HepG2 (cell line): ENCODE measurements around the gene ELAPOR1. TPM values are rescaled to one million over a fixed set of nuclear protein-coding genes. Genes with fewer than 3 reads are reported as not detected.

Source experiments
- ETV5 ChIP-seq: IDR thresholded peaks from 2 replicates; pipeline ENCODE4 v1.6.1; 2018; ENCODE audit warnings: missing biosample characterization, missing genetic modification reagents, inconsistent platforms, borderline replicate concordance
- MIER3 ChIP-seq: IDR thresholded peaks from 2 replicates; pipeline ENCODE4 v1.6.1; 2016; ENCODE audit warnings: missing compliant biosample characterization, borderline replicate concordance
- PITX1 ChIP-seq: sonication (generic); formaldehyde crosslinking; IDR thresholded peaks from 2 replicates; pipeline ENCODE4 v1.5.1; 2020; ENCODE audit warnings: mild to moderate bottlenecking, missing genetic modification reagents
- SAP130 ChIP-seq: IDR thresholded peaks from 2 replicates; pipeline ENCODE4 v1.6.1; 2016; ENCODE audit warnings: low read depth
- SMAD3 ChIP-seq: sonication (generic); formaldehyde crosslinking; IDR thresholded peaks from 2 replicates; pipeline ENCODE4 v1.4.0; 2020; ENCODE audit warnings: missing genetic modification reagents
- ZBTB7B ChIP-seq: sonication (generic); formaldehyde crosslinking; IDR thresholded peaks from 2 replicates; pipeline ENCODE4 v1.4.0; 2020; ENCODE audit warnings: missing genetic modification reagents
- ZNF33B ChIP-seq: sonication (generic); formaldehyde crosslinking; IDR thresholded peaks from 2 replicates; pipeline ENCODE4 v1.5.1; 2020; ENCODE audit warnings: mild to moderate bottlenecking, missing genetic modification reagents
- polyA plus RNA-seq, 8 experiments: library from polyadenylated mRNA; depleted of rRNA in 3 of 8; stranded (reverse) in 7 of 8; unstranded in 1 of 8; fragments of >200 nt; fragmentation: Illumina TruSeq in 4 of 8; extraction: Trizol in 4 of 8; gene quantifications; 2 replicates each; pipeline versions ENCODE4 v1.2.1 to v1.2.3, GENCODE V29; 2011 to 2016; ENCODE audit warnings: low read depth in 4 of 8, missing spikeins in 1 of 8, mixed read lengths in 1 of 8; ENCODE audit not compliant: insufficient read depth in 1 of 8
- total RNA-seq, 5 experiments: library from RNA; depleted of rRNA; stranded (reverse); fragments of >200 nt; fragmentation: Illumina TruSeq; extraction: Trizol; gene quantifications; 2 replicates each; pipeline ENCODE4 v1.2.3, GENCODE V29; 2016; ENCODE audit warnings: low read depth in 1 of 5
- TF ChIP-seq, protein P1 (sequence below): sonication (generic); formaldehyde crosslinking; IDR thresholded peaks from 2 replicates; pipeline ENCODE4 v1.8.0; 2022; ENCODE audit warnings: missing genetic modification reagents, mild to moderate bottlenecking, inconsistent platforms, borderline replicate concordance
- TF ChIP-seq, protein P2 (sequence below): sonication (generic); formaldehyde crosslinking; conservative IDR thresholded peaks from 2 replicates; pipeline ENCODE4 v1.4.0; 2020; ENCODE audit warnings: mild to moderate bottlenecking, missing genetic modification reagents, moderate library complexity
- TF ChIP-seq, protein P3 (sequence below): IDR thresholded peaks from 2 replicates; pipeline ENCODE4 v1.4.0; 2020; ENCODE audit warnings: mild to moderate bottlenecking, missing genetic modification reagents
- TF ChIP-seq, protein P4 (sequence below): IDR thresholded peaks from 2 replicates; pipeline ENCODE4 v1.6.1; 2016
- TF ChIP-seq, protein P5 (sequence below), 2 experiments: fragments of 450-650 bp in 1 of 2; sonication (generic) in 1 of 2; formaldehyde crosslinking; IDR thresholded peaks; 2 replicates each; pipeline versions ENCODE4 v1.5.0 to v1.8.0; 2020 to 2022; ENCODE audit warnings: mild to moderate bottlenecking in 1 of 2, missing genetic modification reagents in 1 of 2
- TF ChIP-seq, protein P6 (sequence below): IDR thresholded peaks from 2 replicates; pipeline ENCODE4 v1.6.1; 2018; ENCODE audit warnings: missing genetic modification reagents, mild to moderate bottlenecking, missing compliant biosample characterization
- TF ChIP-seq, protein P7 (sequence below): IDR thresholded peaks from 2 replicates; pipeline ENCODE4 v1.6.1; 2016; ENCODE audit warnings: mild to moderate bottlenecking, missing biosample characterization, missing genetic modification reagents

The ELAPOR1 gene
- total and polyA plus RNA-seq, 2 of the 13 experiments (the other 11 are each of a cell fraction or from before 2014, with no cell fraction given), result 0.13 to 0.20 TPM

DNA sequence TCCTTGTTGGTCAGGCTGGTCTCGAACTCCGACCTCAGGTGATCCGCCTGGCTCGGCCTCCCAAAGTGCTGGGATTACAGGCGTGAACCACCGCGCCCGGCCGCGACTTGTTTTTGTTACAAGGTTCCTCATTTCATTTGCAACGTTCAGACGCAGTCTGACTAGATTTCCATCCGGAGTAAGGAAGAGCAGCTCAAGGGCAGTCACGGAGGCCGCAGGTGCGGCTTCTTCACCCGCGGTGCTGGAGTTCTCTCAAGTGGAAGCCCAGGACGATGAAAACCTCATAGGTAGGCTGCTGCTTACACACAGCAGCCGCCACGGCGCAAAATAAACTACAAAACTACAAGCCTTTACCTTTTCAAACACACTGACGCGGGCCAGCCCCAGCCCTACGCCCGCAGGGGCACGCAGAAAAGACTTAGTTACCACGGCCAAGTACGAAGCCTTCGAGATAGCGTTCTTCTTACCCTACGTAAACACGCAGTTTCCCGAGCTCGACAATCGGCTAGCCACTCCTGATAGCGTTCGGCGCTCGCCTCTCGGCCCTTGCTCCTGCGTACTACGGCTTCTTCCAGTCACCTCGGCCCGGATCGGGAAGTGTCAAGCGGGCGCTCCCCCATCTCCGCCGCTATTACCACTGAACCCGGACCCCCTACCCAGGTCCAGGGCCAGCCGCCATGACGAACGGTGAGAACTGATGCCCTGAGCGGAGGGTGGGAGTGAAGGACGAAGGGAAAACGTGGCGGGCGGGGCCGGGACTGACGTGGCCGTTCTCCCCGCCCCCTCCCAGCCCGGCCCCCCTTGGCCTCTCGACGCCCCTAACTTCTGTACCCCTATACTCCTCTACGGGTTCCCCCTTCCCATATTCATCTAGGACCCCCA is 23.5 kb upstream of the ELAPOR1 start, which contains the start of gene TMEM167B (continued):
- TF ChIP-seq, protein P1, sequence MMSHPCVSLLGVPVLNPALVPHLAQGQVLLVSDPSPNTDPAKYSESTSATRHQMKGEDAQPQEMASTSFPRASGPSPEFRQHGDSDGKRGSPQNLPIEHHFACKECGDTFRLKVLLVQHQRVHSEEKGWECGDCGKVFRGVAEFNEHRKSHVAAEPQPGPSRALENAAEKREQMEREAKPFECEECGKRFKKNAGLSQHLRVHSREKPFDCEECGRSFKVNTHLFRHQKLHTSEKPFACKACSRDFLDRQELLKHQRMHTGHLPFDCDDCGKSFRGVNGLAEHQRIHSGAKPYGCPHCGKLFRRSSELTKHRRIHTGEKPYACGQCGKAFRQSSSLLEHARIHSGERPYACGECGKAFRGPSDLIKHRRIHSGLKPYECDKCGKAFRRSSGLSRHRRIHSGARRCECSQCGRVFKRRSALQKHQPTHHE (CRISPR knock-in tag), result peak; percentile 87; the same call in 1 of the 2 replicates
- TF ChIP-seq PITX1 (CRISPR knock-in tag) (no peak; the same call in 1 of the 2 replicates), ZBTB7B (CRISPR knock-in tag) (peak; percentile 86), SMAD3 (peak; percentile 91; the same call in 1 of the 2 replicates), SAP130 (CRISPR knock-in tag) (peak; percentile 94), ZNF33B (CRISPR knock-in tag) (peak; percentile 62; the same call in 1 of the 2 replicates), ETV5 (CRISPR knock-in tag) (peak; percentile 67), MIER3 (CRISPR knock-in tag) (peak; percentile 75; the same call in 1 of the 2 replicates)
- TF ChIP-seq, protein P2, sequence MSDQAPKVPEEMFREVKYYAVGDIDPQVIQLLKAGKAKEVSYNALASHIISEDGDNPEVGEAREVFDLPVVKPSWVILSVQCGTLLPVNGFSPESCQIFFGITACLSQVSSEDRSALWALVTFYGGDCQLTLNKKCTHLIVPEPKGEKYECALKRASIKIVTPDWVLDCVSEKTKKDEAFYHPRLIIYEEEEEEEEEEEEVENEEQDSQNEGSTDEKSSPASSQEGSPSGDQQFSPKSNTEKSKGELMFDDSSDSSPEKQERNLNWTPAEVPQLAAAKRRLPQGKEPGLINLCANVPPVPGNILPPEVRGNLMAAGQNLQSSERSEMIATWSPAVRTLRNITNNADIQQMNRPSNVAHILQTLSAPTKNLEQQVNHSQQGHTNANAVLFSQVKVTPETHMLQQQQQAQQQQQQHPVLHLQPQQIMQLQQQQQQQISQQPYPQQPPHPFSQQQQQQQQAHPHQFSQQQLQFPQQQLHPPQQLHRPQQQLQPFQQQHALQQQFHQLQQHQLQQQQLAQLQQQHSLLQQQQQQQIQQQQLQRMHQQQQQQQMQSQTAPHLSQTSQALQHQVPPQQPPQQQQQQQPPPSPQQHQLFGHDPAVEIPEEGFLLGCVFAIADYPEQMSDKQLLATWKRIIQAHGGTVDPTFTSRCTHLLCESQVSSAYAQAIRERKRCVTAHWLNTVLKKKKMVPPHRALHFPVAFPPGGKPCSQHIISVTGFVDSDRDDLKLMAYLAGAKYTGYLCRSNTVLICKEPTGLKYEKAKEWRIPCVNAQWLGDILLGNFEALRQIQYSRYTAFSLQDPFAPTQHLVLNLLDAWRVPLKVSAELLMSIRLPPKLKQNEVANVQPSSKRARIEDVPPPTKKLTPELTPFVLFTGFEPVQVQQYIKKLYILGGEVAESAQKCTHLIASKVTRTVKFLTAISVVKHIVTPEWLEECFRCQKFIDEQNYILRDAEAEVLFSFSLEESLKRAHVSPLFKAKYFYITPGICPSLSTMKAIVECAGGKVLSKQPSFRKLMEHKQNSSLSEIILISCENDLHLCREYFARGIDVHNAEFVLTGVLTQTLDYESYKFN, result peak; percentile 63
- TF ChIP-seq, protein P3, sequence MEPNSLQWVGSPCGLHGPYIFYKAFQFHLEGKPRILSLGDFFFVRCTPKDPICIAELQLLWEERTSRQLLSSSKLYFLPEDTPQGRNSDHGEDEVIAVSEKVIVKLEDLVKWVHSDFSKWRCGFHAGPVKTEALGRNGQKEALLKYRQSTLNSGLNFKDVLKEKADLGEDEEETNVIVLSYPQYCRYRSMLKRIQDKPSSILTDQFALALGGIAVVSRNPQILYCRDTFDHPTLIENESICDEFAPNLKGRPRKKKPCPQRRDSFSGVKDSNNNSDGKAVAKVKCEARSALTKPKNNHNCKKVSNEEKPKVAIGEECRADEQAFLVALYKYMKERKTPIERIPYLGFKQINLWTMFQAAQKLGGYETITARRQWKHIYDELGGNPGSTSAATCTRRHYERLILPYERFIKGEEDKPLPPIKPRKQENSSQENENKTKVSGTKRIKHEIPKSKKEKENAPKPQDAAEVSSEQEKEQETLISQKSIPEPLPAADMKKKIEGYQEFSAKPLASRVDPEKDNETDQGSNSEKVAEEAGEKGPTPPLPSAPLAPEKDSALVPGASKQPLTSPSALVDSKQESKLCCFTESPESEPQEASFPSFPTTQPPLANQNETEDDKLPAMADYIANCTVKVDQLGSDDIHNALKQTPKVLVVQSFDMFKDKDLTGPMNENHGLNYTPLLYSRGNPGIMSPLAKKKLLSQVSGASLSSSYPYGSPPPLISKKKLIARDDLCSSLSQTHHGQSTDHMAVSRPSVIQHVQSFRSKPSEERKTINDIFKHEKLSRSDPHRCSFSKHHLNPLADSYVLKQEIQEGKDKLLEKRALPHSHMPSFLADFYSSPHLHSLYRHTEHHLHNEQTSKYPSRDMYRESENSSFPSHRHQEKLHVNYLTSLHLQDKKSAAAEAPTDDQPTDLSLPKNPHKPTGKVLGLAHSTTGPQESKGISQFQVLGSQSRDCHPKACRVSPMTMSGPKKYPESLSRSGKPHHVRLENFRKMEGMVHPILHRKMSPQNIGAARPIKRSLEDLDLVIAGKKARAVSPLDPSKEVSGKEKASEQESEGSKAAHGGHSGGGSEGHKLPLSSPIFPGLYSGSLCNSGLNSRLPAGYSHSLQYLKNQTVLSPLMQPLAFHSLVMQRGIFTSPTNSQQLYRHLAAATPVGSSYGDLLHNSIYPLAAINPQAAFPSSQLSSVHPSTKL (CRISPR knock-in tag), result peak; percentile 61
- TF ChIP-seq, protein P4, sequence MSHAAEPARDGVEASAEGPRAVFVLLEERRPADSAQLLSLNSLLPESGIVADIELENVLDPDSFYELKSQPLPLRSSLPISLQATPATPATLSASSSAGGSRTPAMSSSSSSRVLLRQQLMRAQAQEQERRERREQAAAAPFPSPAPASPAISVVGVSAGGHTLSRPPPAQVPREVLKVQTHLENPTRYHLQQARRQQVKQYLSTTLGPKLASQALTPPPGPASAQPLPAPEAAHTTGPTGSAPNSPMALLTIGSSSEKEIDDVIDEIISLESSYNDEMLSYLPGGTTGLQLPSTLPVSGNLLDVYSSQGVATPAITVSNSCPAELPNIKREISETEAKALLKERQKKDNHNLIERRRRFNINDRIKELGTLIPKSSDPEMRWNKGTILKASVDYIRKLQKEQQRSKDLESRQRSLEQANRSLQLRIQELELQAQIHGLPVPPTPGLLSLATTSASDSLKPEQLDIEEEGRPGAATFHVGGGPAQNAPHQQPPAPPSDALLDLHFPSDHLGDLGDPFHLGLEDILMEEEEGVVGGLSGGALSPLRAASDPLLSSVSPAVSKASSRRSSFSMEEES (CRISPR knock-in tag), result peak; percentile 63; the same call in 1 of the 2 replicates
- TF ChIP-seq, protein P5, sequence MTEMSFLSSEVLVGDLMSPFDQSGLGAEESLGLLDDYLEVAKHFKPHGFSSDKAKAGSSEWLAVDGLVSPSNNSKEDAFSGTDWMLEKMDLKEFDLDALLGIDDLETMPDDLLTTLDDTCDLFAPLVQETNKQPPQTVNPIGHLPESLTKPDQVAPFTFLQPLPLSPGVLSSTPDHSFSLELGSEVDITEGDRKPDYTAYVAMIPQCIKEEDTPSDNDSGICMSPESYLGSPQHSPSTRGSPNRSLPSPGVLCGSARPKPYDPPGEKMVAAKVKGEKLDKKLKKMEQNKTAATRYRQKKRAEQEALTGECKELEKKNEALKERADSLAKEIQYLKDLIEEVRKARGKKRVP (CRISPR knock-in tag; IDR thresholded peaks at IDR 0.05), result no peak
- TF ChIP-seq, protein P6, sequence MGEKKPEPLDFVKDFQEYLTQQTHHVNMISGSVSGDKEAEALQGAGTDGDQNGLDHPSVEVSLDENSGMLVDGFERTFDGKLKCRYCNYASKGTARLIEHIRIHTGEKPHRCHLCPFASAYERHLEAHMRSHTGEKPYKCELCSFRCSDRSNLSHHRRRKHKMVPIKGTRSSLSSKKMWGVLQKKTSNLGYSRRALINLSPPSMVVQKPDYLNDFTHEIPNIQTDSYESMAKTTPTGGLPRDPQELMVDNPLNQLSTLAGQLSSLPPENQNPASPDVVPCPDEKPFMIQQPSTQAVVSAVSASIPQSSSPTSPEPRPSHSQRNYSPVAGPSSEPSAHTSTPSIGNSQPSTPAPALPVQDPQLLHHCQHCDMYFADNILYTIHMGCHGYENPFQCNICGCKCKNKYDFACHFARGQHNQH (CRISPR knock-in tag), result peak; percentile 72
- TF ChIP-seq, protein P7, sequence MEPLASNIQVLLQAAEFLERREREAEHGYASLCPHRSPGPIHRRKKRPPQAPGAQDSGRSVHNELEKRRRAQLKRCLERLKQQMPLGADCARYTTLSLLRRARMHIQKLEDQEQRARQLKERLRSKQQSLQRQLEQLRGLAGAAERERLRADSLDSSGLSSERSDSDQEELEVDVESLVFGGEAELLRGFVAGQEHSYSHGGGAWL (CRISPR knock-in tag), result 0 out of 2 replicates have a peak, but pooled peaks have one; percentile 50
